ENCODE measurements around the gene PAK6. TPM values are rescaled to one million over a fixed set of nuclear protein-coding genes. Genes with fewer than 3 reads are reported as not detected.

PAK6 gene
- polyA plus RNA-seq, 2 of the 4 experiments (the other 2 are of a cell fraction) = 0.10 to 0.16 TPM

- TF ChIP-seq REST (IDR thresholded peaks at IDR 0.05) = no peak
- no peak for TF ChIP-seq HEYL (CRISPR knock-in tag; IDR thresholded peaks at IDR 0.05)
- no peak for TF ChIP-seq ESRRA (IDR thresholded peaks at IDR 0.05; ENCODE audit: borderline replicate concordance, low read length)
- TF ChIP-seq PHF8 (IDR thresholded peaks at IDR 0.05; ENCODE audit: borderline replicate concordance, low read depth) = no peak
- TF ChIP-seq EP300 (IDR thresholded peaks at IDR 0.05) = no peak
- no peak for TF ChIP-seq ZFP36 (IDR thresholded peaks at IDR 0.05; ENCODE audit: borderline replicate concordance, partially characterized antibody)
- TF ChIP-seq RARB (CRISPR knock-in tag; IDR thresholded peaks at IDR 0.05) = no peak
- no peak for TF ChIP-seq SREBF2 (IDR thresholded peaks at IDR 0.05)
- TF ChIP-seq HOXB13 (CRISPR knock-in tag; IDR thresholded peaks at IDR 0.05; ENCODE audit: low read depth) = no peak
- no peak for TF ChIP-seq NFE2L2 (conservative IDR thresholded peaks at IDR 0.05; ENCODE audit: low read length)
- no peak for TF ChIP-seq RCOR1 (IDR thresholded peaks at IDR 0.05; ENCODE audit: low read depth, low read length)
- TF ChIP-seq, protein P1, sequence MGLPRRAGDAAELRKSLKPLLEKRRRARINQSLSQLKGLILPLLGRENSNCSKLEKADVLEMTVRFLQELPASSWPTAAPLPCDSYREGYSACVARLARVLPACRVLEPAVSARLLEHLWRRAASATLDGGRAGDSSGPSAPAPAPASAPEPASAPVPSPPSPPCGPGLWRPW (IDR thresholded peaks at IDR 0.05) = no peak
- no peak for TF ChIP-seq FOXS1 (CRISPR knock-in tag; IDR thresholded peaks at IDR 0.05)
- DNase-seq (ENCODE audit: low read depth in 1 of 2, low spot score in 1 of 2) (no peak), FAIRE-seq (no peak), ATAC-seq (no peak)
- peak overlapping the region; percentile 44; the same call in 2 of the 3 replicates for H3K4me2 ChIP-seq
- no peak overlapping the region for H3K27ac ChIP-seq
- H3K4me1 ChIP-seq = peaks cover 4% of the 10 kb centered on the region; the same call in 1 of the 3 replicates
- POLR2A ChIA-PET = no interaction called here
- 87% methylated on average over 17 of the region's 28 CpGs for WGBS (ENCODE audit: missing lambda C conversion rate)
- no peaks in the 10 kb centered on the region for H3K9me3 ChIP-seq
- no peak overlapping the region for H3K4me3 ChIP-seq
- CTCF ChIA-PET = interaction anchor here (2.5 to 19.1 kb wide), 2 partner anchors 11 to 22 kb away, joined by 10 to 248 read pairs; no protein-coding TSS in a partner anchor
These were observed 14.4 kb downstream of the PAK6 start for GRCh38 chr15:40253167-40253790.

GRCh38 chr15:40254452-40254851 is 15.6 kb downstream of the PAK6 start:
- no peak for FAIRE-seq

More at GRCh38 chr15:40254452-40254851, 15.6 kb downstream of the PAK6 start:
- no peaks in the 10 kb centered on the region for H3K9me3 ChIP-seq
- no peak overlapping the region for H3K27ac ChIP-seq
- H3K4me2 ChIP-seq = no peak overlapping the region
- no peak for TF ChIP-seq EHF (CRISPR knock-in tag; IDR thresholded peaks at IDR 0.05)
- no peak for TF ChIP-seq EP300 (IDR thresholded peaks at IDR 0.05)
- no peak for TF ChIP-seq KDM5A (IDR thresholded peaks at IDR 0.05)
- TF ChIP-seq SMC3 (IDR thresholded peaks at IDR 0.05) = no peak
- TF ChIP-seq BHLHE40 (IDR thresholded peaks at IDR 0.05; ENCODE audit: low read depth, low read length) = no peak
- no peak for TF ChIP-seq REST (IDR thresholded peaks at IDR 0.05)
- no peak for TF ChIP-seq POLR2A (IDR thresholded peaks at IDR 0.05; ENCODE audit: low read length)
- TF ChIP-seq HDAC2 (IDR thresholded peaks at IDR 0.05) = no peak
- no peak for TF ChIP-seq GATA3 (IDR thresholded peaks at IDR 0.05; ENCODE audit: borderline replicate concordance)
- TF ChIP-seq ZFP36 (IDR thresholded peaks at IDR 0.05; ENCODE audit: borderline replicate concordance, partially characterized antibody) = no peak
- TF ChIP-seq RAD21 (conservative IDR thresholded peaks at IDR 0.05 in 1 of 2, IDR thresholded peaks at IDR 0.05 in 1 of 2) = no peak
- no peak for TF ChIP-seq SREBF2 (IDR thresholded peaks at IDR 0.05)
- TF ChIP-seq NR3C1 (IDR thresholded peaks at IDR 0.05) = no peak
- no peak for TF ChIP-seq CHD2 (IDR thresholded peaks at IDR 0.05; ENCODE audit: low read length, partially characterized antibody)
- TF ChIP-seq HOXA7 (CRISPR knock-in tag; IDR thresholded peaks at IDR 0.05) = no peak
- TF ChIP-seq NPAS2 (CRISPR knock-in tag; IDR thresholded peaks at IDR 0.05; ENCODE audit: borderline replicate concordance) = no peak
- TF ChIP-seq ZC3H11A (IDR thresholded peaks at IDR 0.05) = no peak
- DNase-seq (ENCODE audit: low read depth in 1 of 2, low spot score in 1 of 2) (no peak), ATAC-seq (no peak)
- H3K4me3 ChIP-seq = no peak overlapping the region
- ChIA-PET POLR2A (no interaction called here), CTCF (interaction anchor here (1.0 to 19.1 kb wide), 6 partner anchors 8 to 84 kb away, joined by 3 to 248 read pairs (median 8); partner anchors contain the start of gene PAK6)
- WGBS (ENCODE audit: missing lambda C conversion rate) = 79% methylated on average over 3 of the region's 3 CpGs
- H3K4me1 ChIP-seq = peaks cover 5% of the 10 kb centered on the region; the same call in 1 of the 3 replicates
